ENCODE data around the gene HASPIN. TPM values are rescaled to one million over a fixed set of nuclear protein-coding genes. Genes with fewer than 3 reads are reported as not detected.

HASPIN gene
- total and polyA plus RNA-seq, 2 of the 13 experiments (the other 11 are each of a cell fraction or from before 2014, with no cell fraction given): 2.7 to 8.1 TPM

GRCh38 chr17:3748576-3748975, 24.9 kb downstream of the HASPIN start:
- in situ Hi-C loops (cut with HindIII; ENCODE audit: extremely low pct_ligation_motif_present, low pct_unique_long_range_greater_than_20kb) (no loop called here), intact Hi-C loops (cut with micrococcal nuclease; ENCODE audit: unreplicated experiment) (no loop called here)
- Histone ChIP-seq H3K4me1 (ENCODE audit: insufficient read depth, low read length) (peaks cover 20% of the 10 kb centered on the region), H3K4me2 (ENCODE audit: low read depth, low read length) (peak overlapping the region; percentile 10; the same call in 1 of the 2 replicates), H3K27ac (ENCODE audit: extremely low read length, insufficient read depth, low read length) (no peak overlapping the region), H4K20me1 (ENCODE audit: insufficient read depth, low read length) (no peaks in the 10 kb centered on the region), H3K9me3 (ENCODE audit: low read length) (no peaks in the 10 kb centered on the region), H3K27me3 (ENCODE audit: control insufficient read depth in 1 of 2, insufficient read depth in 2 of 2, low read length in 2 of 2) (no peaks in the 10 kb centered on the region; a peak in 2 of 5 replicates), H3K9ac (ENCODE audit: insufficient read depth, low read depth, low read length) (no peak overlapping the region), H3K4me3 (replicated peaks in 1 of 3; ENCODE audit: insufficient read depth in 1 of 3, low read depth in 2 of 3, low read length in 3 of 3) (no peak overlapping the region), H3K36me3 (replicated peaks in 1 of 2; ENCODE audit: control insufficient read depth in 1 of 2, insufficient read depth in 2 of 2, low read length in 2 of 2) (no peaks in the 10 kb centered on the region), H2AFZ (ENCODE audit: low read length) (no peak overlapping the region), H3K79me2 (ENCODE audit: insufficient read depth, low read length) (no peaks in the 10 kb centered on the region)
- no peak for FAIRE-seq
- ChIA-PET POLR2A (no interaction called here), CTCF (ENCODE audit: low intra/inter-chr PET ratio, low total read pairs) (no interaction called here)
- BruUV-seq (replicated peaks): no TSS peak
- WGBS (ENCODE audit: low lambda C conversion rate): 58% methylated on average over 7 of the region's 7 CpGs
- TF ChIP-seq ZNF138 (CRISPR knock-in tag; IDR thresholded peaks at IDR 0.05; ENCODE audit: low read depth) (peak; percentile 37; the same call in 1 of the 2 replicates), ZNF691 (CRISPR knock-in tag; IDR thresholded peaks at IDR 0.05; ENCODE audit: borderline replicate concordance, low read depth) (peak; percentile 91), KDM1A (CRISPR knock-in tag; IDR thresholded peaks at IDR 0.05) (peak; percentile 82), HNF4G (IDR thresholded peaks at IDR 0.05; ENCODE audit: borderline replicate concordance, low read depth, low read length) (0 out of 2 replicates have a peak, but pooled peaks have one; percentile 13), HNF4G (CRISPR knock-in tag; IDR thresholded peaks at IDR 0.05; ENCODE audit: borderline replicate concordance, low read depth) (no peak), TEAD3 (CRISPR knock-in tag; optimal IDR thresholded peaks at IDR 0.05; ENCODE audit: borderline replicate concordance) (peak; percentile 55), HNF4A (CRISPR knock-in tag; IDR thresholded peaks at IDR 0.05) (peak; percentile 56; the same call in 1 of the 2 replicates), PHF5A (CRISPR knock-in tag; IDR thresholded peaks at IDR 0.05; ENCODE audit: low read depth, unreplicated experiment) (no peak), NFKBIZ (CRISPR knock-in tag; IDR thresholded peaks at IDR 0.05) (no peak), ZMYM3 (CRISPR knock-in tag; IDR thresholded peaks at IDR 0.05) (peak; percentile 93), RCOR2 (CRISPR knock-in tag; IDR thresholded peaks at IDR 0.05) (0 out of 2 replicates have a peak, but pooled peaks have one; percentile 46), STAG1 (CRISPR knock-in tag; IDR thresholded peaks at IDR 0.05) (no peak)
- peak; percentile 25; the same call in 2 of the 3 replicates for ATAC-seq
- no peak for DNase-seq (ENCODE audit: low spot score)

All from HepG2 (cell line).